8988T (cell line): ENCODE data around the gene SIRPB1.
"Not testable (repeated sequence)": the region's sequence is repeated elsewhere in the genome, so short reads cannot be mapped to it uniquely, and the experiment has no call there.

Experiments
- DNase-seq: peaks from one replicate; pipeline ENCODE4 v3.0.0; 2011

The SIRPB1 gene

DNA sequence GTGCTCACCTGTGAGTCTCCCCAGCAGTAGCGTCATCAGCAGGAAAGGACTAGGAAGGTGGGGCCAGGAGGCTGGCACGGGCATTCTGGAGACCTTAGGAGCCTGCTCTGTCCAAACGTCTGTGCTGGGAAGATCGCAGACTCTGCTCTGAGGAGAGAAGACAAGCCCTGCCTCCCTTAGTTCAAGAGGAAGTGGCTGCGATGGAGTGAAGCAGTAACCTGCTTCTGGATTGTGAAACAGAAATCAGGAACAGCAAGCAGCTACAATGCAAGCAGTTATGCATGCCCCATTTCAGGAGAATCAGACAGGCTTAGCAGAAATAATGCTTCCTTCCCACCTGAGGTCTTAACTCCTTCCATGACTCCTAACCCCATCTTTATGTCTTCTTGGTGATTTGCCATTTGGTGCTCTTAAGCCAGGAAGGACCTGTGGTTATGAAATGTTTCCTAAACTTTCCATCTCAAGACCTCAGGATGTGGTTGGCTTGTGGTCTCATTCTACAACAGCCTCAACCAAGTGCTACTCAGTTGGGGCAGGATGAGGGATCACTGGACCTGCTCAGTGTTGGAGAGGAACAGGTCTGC, at the start of gene SIRPB1:
SIRPB1 (minus strand) TSS at position 149 of the 584 bp plus-strand sequence; CDS start at position 84, 65 bp downstream.
- no peak for DNase-seq

DNA sequence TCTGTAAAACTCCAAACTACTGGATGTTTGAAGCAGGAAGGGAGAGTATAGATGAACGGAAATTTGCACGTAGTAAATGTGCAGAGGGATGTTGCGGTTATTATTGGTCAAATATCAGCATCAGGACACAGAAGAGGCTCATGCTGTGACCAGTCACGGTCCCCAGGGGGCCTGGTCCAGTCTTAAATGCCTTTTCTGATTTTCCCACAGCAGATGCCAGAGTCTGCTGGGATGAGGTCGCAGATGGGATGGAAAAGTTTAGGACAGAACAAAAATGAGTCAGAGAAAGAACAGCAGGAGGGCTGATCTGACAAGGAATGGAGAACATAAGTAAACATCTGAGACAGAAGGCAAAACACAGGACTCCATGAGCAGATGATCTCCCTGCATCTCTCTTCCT, 49.5 kb upstream of the SIRPB1 start:
- no peak for DNase-seq

DNA sequence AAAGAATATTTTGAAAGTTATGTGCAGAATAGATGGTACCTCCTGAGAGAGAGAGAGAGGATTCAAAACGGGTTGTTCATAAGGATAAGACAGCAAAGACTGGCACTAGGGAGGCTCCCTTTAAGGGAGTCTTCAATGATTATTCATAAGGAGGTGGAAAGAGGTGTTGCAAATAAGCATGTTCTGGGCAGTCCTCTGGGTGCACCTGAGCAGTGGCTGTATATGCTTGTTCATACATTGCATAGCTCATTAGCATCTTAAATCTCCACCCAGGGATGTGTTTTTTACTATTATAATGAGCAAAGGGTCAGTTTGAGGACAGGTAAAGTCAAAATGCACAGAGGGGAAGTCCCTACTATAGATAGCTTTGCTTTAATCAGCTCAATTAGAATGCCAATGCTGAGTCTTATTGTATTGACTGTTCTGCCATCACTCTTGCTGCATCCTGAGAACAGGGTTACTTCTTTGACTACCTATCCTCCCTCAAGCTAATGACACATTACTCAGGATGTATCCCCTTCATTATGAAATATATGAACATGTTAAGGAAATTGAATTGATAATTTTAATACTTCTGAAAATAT, 47.8 kb upstream of the SIRPB1 start:
- no peak for DNase-seq

DNA sequence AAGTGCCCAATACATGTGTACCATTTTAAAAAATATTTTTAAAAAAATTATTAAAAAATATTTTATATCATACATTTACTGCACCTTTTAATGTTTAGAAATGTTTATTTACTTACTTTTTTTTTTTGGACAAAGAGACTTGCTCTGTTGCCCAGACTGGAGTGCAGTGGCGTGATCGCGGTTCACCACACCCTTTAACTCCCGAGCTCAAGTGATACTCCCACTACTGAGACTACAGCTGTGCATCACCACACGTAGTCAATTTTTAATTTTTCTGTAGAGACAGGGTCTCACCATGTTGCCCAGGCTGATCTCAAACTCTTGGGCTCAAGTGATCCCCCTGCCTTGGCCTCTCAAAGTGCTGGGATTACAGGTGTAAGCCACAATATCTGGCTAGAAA, 47.0 kb upstream of the SIRPB1 start:
- DNase-seq, result no peak

DNA sequence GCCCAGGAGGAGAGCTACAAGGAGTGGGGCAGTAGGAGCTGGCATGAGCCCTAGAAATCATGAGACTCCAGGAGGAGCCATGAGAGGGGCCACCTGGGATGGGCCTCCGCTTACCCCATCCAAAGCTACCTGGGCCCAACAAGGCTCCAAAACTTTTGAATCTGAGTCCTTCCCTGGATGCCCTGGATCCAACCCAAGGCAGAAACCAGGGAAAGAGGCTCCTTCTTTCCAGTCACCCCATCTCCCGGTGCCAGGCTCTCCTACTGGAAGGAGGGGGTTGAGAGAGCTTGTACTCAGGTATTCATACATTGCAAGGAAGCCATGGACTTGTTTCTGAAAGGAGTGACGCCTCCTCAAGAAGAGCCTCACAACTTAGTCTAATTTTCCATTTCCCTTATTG, 45.5 kb upstream of the SIRPB1 start:
- DNase-seq, result no peak

DNA sequence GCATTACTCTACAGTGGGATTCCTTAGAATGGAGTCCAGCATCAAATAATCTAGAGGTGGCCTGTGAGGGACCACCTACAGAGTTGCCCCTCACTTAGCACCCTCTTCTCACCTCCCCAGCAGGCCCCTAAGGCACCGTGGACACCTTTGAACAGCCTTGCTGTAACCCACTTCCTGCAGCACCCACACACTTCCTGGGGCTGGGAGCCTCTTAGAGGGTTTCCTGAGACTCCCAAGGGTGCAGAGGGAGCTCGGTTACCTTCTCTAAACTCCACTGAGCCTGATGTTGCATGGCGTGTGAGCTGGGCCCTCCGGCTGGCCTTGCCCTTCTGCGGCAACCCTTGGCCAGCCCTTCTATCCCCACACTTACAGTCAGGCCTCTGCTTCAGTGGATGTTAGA, 45.1 kb upstream of the SIRPB1 start:
- DNase-seq, result no peak

DNA sequence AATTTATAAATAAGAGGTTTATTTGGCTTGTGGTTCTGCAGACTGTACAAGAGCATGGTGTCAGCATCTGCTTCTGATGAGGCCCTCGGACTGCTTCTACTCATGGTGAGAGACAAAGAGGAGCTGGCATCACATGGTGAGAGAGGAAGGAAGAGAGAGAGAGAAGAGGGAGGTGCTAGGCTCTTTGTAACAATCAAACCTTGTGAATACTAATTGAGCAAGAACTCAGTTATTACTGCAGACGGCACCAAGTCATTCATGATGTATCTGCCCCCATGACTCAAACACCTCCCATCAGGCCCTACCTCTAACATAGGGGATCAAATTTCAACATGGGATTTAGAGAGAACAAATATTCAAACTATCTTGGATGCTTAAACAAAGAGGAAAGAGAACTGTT, 44.1 kb upstream of the SIRPB1 start:
- no peak for DNase-seq

DNA sequence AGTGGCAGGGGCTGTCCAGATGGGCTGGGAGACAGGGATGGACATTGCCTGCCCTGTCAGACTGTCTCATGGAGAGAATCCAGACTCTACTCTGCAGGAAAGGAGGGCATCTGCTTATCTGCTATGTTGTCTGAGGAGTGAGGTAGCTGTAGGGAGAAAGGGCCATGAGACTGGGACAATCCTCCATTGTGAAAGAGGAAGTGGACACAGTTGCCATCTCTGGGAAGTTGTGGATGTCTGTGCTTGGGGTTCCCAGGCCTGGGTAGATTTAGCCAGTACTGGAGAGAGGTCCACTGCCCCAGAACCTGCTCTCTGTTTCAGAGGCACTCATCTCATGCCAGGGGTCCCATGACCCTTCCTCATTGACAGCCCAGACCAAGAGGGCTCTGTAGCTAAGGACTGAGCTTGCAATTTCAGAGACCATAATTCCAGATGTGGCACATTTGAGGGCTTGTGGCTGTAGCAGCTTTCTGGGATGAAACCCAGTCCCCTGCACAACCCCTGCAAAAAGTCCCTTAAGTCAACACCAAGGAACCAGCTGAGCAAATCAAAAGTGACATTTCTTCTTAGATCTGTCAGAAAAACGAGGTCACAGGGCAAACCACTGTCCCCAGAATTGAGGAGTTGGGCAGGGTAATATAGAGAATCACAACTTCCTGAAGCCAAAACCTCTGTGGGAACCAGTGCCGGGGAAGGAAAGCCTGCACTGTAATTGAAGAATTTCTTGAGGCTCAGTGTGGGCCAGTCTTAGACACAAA, 41.9 kb upstream of the SIRPB1 start:
- no peak for DNase-seq

DNA sequence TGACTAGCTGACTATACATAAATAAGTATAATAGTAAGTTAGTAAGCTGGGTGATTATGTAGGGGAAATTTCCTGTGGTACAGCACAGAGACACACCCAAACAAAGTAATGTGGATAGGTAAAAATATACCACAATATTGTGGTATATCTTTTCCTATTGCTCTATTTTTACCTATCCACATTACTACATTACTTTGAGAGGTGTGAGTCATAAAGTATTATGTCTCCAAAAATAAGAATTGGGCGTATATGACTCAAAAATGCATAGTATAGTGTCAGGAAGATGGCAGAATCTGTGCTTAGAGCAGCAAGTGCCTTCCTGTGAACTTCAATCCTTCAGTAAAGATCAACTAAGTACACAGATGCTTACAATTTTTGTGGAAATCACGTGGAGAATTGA, 40.4 kb upstream of the SIRPB1 start:
- DNase-seq, result no peak

DNA sequence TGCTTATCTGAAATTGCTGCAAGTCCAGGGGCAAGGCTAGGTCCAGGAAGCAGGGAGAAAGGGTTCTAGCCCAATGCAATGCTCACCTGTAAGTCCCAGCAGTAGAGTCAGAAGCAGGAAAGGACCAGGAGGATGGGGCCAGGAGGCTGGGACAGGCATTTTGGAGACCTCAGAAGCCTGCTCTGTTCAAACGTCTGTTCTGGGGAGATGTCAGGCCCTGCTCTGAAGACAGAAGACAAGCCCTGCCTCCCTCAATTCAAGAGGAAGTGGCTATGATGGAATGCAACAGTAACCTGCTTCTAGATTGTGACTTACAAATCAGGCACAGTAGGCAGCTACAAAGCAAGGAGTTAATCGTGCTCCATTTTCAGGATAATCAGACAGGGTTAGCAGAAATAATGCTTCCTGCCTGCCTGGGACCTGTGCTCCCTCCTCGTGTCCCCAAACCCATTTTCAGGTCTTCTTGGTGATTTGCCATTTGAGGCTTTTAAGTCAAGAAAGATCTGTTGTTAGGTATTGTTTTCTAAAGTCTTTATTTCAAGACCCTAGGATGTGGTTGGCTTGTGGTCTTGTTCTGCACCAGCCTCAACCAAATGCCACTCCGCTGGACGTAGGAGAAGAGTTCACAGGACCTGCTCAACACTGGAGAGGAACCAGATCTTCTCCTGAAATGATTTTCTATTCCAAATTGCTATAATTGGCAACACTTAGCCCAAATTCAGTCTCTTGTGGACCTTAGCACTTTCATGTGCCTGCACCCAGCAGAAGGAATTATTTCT, 37.9 kb upstream of the SIRPB1 start, which contains the start of gene SIRPG:
SIRPG (minus strand) TSS at position 224 of the 779 bp plus-strand sequence; CDS start at position 159, 65 bp downstream.
- DNase-seq, result no peak

DNA sequence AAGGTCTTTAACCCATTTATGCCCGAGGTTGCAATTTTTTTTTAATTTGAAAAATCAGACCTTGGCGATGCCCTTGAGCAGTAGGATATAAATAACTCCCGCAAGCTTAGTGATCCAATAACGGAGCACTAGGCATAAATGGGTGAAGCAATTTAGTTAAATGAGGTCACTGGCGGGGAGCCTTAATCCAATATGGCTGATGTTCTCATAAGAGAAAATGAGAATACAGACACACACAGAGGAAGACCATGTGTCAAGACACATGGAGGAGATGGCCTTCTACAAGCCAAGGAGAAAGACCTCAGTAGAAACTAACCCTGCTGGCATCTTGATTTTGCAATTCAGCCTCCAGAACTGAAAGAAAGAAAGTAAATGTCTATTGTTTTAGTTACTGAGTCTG, 37.0 kb upstream of the SIRPB1 start:
- DNase-seq, result no peak

DNA sequence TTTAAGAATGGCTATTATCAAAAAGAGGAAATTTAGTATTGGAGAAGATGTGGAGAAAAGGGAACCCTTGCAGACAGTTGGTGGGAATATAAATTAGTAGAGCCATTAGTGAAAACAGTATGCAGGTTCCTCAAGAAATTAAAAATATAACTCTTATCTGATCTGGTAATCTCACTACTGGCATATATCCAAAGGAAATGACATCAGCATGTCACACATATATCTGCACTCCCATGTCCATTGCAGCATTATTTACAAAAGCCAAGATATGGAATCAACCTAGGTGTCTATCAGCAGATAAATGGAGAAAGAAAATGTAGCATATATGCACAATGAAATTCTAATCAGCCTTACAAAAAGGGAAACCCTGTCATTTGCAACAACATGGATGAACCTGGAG, 35.2 kb upstream of the SIRPB1 start:
- no peak for DNase-seq

DNA sequence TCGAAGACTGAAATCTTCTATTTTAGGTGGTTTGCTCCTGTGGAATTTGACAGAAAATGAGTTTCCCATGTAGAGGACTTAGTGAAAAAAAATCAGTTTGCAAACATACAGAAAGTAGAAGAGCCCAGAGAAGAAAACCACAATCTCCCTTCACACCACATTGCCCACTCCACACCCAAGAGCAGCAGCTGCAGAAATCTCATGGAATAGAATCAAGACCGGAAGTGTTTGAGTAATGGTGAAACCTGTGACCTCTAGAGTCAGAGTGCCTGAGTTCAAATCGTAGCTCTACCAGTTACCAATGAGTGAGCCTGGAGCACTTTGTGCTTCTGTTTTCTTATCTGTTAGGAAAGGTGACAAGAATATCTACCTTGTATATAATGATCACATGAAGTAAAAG, 33.2 kb upstream of the SIRPB1 start:
- DNase-seq, result no peak

DNA sequence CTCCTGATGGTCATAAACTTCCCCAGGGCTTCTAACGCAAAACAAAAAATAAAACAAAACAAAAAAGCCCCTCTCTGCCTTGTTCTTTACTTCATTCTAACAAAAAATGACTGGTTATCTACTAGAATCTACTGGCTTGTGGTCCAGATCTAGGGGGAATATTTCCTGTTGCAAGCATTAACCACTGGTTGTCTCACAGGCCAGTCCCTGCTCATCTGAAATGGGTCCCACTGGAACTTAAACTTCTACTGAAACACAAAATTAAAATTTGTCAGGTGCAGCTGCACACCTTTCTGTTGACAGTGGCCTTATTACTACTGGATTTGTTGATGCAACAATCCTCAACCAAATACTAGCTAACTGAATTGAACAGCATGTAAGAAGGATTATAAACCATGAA, 32.3 kb upstream of the SIRPB1 start:
- DNase-seq, result no peak

DNA sequence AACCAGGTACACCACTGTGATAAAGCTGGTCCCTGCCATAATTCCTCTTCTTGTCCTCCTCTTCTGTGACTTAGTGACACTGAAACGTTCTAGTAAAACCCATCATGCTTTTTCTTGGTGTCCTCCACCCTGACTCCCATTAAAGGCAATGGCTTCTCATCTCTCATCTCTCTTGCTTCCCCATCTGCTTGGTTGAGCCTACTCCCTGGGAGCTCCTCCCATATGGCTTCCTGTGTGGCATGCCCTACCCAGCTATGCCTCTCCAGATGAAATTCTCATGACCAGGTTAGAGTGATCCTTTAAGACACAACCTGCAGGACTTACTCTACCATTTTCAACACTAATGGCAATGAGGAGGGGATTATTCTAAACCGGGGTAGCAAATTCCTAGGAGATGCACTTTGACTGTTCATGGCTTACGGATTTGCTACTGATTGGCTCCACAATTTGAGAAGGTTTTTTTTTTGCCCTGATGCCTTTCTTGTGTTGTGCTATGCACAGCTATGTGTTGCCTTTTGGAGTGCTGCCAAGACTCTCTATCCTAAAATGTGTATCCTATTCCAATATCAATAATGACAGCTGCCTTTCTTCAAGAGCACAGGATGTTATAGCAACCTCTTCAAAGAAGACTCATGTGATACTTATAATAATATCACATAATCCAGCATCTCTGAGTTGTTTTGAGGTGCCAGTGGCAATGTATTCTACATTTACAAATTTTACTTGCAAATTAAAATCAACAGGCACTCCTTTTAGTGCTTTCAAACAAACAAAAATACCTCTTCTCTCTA, 31.7 kb upstream of the SIRPB1 start:
- DNase-seq, result no peak

DNA sequence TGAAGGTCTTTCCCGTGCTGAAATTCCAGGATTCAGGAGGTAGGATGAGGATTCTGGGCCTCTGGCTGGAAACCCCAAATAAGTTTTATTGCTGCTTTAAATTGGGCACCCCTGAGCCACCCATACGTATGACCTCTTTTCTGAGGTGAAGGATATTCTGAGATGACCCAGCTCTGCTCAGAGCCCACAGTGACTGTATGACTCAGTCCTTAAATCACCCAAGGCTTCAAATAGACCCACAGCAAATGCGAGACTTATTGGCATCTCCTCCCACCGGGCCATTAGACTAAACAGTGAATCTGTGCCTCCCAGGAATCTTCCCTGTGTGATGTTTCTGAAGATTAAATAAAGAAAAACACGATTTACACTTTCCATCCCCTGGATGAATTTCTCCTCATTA, 28.3 kb upstream of the SIRPB1 start:
- DNase-seq, result no peak

DNA sequence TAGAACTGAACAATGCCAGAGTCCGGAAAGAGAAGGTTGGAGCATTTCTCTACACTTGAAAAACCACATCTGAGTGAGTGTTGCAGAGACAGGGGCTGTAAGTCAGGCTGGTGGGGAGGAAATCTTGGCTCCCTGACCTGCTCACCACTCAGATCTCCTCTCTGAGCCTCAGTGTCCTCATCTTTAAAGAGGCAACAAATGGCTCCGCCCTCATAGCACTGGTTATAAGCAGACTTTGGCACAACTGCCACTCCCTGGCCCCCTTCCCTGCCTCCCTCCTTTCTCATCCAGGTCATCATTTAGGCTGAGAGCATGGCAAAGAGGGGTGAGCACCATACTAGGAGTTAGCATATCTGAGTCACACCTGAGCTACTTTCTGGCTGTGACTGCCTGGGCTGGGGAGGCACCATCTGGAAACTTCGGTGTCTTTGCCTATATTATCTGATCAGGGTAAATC, 27.2 kb upstream of the SIRPB1 start:
- DNase-seq, result no peak

DNA sequence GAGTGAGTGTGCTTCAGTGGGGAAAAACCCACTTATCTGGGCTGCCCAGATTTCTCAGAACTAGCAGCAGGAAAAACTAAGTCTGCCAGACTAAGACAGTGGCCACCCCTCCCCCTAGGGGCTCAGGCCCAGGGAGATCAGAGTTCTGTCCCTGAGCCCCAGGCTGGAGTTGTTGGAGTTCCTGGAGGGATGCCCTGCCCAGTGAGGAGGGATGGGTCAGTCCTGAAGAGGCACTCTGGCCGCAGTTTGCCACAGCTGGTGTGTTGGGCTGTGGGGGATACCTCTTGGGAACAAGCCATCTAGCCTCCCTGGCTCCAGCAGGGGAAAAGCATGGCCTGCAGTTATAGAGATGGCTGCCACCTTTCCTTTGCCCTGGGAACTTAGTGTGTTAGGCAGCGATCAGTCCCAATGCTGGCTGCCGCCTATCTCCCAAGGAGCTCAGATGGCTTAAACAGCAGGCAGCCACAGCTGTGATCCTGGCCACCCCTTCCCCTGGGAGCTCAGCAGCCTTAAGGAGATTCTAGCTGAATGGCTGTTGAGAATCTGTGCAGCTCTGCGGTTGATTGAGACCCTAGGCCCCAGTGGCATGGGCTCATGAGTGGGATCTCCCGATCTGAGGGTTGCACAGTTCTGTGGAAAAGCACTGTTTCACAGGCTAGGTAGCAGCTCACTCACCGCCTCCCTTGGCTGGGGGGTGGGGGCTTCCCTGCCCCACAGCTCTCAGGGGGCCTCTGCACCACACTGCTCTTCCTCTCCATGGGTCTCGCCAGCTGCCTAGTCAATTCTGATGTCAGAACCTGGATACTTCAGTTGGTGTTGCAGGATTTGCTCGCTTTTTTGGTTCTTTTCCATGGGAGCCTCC, 24.5 kb upstream of the SIRPB1 start:
- DNase-seq, result no peak

DNA sequence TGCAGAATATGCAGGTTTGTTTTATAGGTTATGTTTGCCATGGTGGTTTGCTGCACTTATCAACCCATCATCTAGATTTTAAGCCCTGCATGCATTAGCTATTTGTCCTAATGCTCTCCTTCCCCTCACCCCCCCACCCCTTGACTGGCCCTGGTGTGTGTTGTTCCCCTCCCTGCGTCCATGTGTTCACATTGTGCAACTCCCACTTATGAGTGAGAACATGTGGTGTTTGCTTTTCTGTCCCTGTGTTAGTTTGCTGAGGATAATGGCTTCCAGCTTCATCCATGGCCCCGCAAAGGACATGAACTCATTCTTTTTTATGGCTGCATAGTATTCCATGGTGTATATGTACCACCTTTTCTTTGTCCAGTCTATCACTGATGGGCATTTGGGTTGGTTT, 18.8 kb upstream of the SIRPB1 start:
- DNase-seq, result not testable (repeated sequence)

DNA sequence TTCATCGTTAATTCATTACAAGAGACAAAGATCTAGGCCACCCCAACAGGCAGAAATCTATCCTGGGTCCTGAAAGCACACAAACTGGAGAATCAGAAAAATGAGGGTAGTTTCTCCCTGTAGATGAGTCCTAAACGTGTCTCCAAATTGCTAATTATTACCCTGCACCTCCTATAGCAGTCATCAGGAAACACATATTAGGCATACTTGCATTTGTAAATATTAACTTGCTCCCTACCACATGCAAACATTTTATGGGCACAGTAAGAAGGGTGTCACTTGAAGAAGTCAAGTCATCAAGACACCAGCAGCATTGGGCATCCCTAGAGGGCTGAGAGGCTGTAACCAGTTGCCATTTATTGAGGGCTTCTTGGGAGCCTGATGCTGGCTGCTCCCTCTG, 17.9 kb upstream of the SIRPB1 start:
- DNase-seq, result no peak

DNA sequence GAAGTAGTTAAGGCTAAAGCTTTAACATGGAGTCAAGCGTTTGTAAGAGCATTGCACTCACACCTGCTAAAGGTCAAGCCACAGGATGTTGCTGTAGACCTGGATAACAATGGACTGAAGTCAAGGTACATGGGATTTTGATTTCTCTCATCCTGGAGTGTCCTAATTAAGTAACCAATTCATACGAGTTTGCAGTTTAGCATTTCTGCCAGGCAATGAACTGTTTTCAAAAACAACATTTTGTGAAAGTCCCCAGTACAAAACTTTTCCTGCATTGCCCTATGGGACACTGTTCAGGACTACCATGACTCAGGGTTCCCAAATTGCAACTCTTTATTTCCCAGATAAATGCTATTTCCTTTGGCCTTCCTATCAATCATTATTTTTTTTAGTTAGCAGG, 17.4 kb upstream of the SIRPB1 start:
- DNase-seq, result no peak

DNA sequence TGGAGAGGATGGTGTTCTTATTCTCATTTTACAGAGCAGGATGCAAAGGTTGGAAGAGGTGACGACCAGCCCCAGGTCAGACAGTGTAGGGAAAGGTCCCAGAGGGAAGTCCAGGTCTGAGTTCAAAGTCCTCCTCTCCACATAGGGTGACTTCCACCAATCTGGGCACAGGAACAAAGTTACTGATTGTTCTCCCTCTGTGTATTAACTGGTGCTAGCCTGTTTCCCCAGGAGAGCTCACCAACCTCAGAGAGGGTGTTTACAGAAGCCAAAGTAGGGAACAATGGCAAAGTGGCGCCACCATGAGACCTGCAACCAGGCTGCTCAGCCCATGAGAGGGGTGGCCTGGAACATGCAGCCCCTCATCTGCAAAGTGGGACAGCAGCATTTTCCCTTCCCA, 16.8 kb upstream of the SIRPB1 start:
- no peak for DNase-seq
